AML-193 (cell line): ENCODE data around the gene CITED2.
"Not testable (repeated sequence)": the region's sequence is repeated elsewhere in the genome, so short reads cannot be mapped to it uniquely, and the experiment has no call there.

Experiments
- DNase-seq, 2 experiments: peaks; one replicate each; lab custom pipeline; 2025; lab: John Stamatoyannopoulos, UW

CITED2 gene, protein sequence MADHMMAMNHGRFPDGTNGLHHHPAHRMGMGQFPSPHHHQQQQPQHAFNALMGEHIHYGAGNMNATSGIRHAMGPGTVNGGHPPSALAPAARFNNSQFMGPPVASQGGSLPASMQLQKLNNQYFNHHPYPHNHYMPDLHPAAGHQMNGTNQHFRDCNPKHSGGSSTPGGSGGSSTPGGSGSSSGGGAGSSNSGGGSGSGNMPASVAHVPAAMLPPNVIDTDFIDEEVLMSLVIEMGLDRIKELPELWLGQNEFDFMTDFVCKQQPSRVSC

GRCh38 chr6:139374357-139375225, at the start of gene CITED2:
Gene CITED2 (minus strand): TSS chr6:139374648. CDS start chr6:139373944, 704 bp downstream.
- peak; percentile 92 to 96 for DNase-seq

DNA sequence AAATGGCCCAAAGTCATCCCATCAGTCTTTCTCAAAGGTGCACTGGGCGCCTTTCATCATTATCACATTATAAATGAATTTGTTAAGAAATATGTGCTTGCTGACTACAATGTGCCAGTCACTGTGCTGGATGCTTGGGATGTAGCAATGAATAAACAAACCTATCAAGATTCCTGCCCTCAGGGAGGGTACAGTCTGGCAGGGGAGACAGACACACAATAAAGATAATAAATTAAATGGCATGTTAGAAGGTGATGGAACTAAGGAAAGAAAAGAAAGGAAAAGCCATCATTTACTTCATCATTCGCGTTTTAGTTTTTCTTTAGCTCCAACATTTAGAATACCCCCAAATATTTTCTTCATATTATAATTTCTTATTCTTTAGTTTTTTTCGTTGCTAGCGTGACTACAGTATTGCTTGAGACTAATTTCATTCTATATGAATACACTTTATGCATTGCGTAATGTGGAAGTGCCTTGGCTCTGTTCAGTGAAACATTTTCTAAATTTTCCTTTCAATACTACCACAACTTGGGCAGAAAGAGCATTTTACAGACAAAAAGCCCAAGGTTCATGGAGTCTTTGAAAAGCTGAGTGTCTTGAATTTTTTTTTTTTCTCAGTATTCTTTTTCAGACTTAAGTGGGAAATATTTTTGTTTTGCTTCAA, 48.7 kb upstream of the CITED2 start:
- DNase-seq, result peak; percentile 47 to 50

DNA sequence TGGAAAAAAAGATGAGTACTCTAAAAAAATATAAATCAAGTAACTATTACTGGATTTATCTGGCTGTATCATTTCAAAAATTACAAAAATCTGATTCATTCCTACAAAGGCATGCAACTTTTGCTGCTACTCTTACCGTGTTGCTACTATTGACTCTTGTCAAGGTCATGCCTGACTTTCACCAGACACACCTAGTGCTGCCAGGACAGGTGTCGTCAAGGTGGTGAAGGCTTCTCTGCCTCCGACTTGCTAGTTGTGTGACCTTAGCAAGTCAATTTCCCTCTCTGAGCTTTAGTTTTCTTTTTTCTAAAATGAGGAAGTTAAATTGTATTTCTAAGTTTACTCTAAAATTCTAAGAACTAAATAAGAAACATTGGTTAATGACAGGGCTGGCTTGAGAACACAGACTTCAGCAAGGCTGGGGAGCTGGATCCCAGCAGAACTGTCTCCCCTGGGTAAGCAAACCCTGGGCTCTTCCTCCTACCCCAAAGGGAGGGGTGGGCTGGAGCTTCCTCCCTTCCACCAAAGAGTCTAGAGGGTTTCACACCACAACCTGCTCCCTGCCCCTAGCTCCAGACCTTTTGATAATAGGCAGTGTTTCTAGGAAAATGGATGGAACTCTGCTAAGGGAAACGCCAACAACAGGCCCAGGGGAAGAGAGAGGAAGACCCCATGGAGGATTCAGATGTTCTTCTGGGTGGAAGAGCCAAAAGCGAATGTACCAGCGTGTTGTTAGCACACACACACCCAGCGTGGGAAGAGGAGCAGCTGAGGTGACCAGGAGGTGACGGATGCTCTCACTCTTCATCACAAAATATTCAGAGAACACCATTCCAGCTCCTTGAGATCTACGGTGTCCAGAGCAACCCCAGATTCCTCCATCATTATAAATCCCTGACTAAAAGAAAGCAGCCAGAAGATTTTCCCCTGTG, 47.9 kb upstream of the CITED2 start:
- DNase-seq, result peak; percentile 67 to 71

DNA sequence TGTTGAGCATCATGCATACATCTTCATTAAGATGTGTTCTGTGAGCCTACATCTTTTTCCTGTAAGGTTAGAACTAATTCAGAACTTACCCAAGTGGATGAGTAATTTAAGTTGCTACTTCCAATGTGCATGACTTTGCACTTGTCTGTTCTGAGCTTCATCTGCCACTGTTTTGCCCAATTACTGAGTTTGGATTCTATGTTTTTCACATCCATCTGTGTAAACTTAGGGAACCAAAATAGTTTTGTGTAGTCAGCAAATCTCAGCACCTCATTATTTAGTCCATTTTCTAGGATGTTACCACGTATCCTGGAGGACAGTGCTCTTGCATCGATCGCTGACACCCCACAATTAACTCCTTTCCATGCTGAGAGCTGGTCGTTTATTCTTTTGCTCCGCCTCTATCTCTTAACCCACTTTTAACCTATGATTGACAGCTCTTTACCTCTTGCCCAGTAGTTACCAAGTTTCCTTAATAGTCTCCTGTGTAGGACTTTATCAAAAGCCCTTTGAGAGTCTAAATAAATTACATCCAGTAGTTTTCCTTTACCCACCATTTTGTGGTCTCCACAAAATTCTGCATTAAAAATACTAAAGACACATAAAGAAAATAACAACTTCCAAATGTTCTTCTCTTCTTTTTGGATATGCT, 44.2 kb upstream of the CITED2 start:
- no peak for DNase-seq

- no peak for DNase-seq
Measured at GRCh38 chr6:139416146-139416545, 41.7 kb upstream of the CITED2 start.

DNA sequence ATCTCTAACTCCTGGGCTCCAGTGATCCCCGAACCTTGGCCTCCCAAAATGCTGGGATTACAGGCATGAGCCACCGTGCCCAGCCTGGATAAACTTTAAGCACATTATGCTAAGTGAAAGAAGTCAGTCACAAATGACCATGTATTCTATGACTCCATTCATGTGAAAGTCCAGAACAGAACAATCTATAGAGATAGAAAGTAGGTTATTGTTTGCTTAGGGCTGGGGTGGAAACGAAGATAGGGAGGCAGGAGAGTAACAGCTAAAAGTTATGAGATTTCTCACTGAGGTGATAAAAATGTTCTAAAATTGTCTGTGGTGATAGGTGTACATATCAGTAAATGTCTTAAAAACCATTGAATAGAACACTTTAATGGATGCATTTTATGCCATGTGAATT, 40.9 kb upstream of the CITED2 start:
- no peak for DNase-seq

GRCh38 chr6:139412103-139412502, 37.7 kb upstream of the CITED2 start:
- DNase-seq, result not testable (repeated sequence)

GRCh38 chr6:139409026-139409425, 34.6 kb upstream of the CITED2 start:
- DNase-seq, result no peak

DNA sequence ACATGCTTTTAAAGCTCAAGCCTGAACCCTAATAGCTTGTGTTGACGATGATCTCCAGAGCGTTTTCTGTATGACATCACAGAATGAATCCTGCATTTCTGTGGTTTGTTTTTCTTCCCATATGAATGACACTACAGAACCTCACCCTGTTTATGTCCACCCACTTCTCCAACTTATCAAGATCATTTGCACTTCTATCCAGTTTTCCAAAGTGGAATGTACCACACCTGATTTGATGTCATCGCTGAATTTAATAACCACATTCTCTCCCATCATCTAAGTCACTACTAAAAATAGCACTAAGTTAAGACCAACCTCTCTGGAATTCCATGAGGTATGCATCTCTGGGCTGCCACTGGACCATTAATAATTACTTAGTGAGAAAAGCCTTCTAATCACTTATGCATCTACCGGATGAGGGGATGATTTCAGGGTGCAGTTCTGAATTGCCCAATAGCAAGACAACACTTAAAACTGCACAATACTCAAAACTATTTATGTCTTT, 33.3 kb upstream of the CITED2 start:
- no peak for DNase-seq

- no peak for DNase-seq
Measured at GRCh38 chr6:139406577-139407343, 32.3 kb upstream of the CITED2 start.

- DNase-seq, result no peak
Measured at GRCh38 chr6:139402876-139403386, 28.5 kb upstream of the CITED2 start.

DNA sequence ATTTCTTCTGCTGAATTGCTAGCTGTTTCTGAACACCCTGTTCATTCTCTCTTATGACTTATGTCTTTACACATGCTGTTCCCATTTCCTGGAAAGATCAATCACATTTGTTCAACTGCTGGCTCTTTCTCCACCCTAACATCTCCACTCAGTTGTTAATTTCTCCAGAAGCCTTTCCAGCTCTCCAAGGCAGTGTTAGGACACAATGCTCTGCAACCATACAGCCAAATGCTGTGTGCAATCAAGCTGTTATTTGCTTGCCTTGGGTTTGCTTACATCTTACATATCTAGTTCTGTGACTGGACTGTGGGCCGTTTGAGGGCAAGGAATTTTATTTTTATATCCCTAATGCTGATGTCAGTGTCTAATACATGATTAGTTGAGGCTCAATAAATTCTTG, 24.2 kb upstream of the CITED2 start:
- DNase-seq, result no peak

GRCh38 chr6:139395891-139396301, 21.4 kb upstream of the CITED2 start:
- peak in 1 of 2 experiments; percentile 26 for DNase-seq

- DNase-seq, result no peak
Measured at GRCh38 chr6:139395371-139395770, 20.9 kb upstream of the CITED2 start.

GRCh38 chr6:139394027-139394649, 19.7 kb upstream of the CITED2 start:
- no peak for DNase-seq

DNA sequence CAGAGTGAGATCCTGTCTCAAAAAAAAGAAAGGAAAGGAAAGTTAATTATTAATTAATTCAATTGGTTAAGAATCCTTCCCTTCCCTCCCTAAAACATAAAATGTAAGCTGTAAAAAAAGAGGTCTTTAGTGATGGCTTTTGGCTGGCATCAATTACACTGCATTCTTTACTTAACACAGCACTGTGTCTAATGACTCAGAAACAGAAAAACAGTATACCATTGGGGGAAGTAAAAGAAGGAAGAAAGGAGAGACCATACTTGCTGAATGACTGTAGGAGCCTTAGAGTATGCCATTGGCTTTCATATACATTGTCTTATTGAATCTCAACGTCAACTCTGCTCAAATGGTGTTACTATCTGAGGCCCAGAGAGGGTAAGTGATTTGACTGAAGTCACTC, 18.3 kb upstream of the CITED2 start:
- DNase-seq, result peak; percentile 44 to 56

DNA sequence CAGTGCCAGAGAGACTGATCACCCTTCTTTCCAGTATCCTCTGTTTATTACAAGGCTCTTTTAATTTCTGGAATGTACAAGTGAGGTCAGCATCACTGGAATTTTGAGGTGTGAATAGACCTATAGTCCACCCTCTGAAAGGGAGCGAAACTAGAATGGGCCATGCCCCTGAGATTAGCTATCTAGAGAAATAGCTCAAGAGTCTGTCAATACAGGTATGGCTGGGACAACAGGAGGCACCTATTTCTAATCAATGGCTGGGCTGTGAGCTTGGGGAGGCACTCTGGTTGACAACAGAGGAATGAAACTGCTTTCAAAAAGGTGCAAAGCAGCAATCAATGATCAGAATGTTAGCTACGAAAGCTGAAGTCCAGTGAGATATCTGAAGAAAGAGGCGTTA, 17.3 kb upstream of the CITED2 start:
- DNase-seq, result no peak

DNA sequence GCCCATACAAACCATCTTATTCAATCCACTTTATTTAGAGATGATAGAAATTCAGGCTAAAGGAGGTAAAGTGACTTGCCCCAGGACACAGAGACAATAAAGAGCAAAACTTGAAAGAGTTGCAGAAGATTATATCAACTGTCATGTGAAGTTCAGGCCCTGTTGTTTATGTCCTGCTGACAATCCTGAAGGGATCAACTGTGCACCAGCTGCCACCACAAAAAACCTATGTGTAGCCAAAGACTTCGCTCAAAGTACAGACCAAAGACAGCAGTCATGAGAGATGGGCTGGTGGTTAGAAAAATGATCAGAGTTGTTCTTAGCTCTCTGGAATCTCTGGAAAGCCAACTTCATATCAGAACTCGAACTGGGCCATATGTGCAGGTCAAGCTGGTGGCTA, 16.0 kb upstream of the CITED2 start:
- no peak for DNase-seq

DNA sequence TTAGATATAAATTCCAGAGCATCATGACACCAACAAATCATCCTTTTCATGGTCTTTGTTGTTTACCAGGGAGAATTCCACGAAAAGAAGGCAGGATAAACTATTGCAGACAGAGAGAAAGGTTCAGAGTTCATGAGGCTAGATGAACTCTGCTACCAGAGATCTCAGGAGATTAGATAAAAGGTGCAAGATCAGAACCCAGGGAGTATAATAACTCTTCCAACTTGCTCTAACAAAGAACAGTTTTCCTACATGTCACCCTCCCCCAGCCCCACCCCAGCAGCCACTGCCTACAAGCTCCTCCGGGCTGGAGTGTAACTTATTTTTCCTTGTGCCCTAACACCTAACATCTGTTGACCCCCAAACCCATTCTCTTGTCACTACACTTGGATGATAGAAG, 13.9 kb upstream of the CITED2 start:
- DNase-seq, result no peak
